HepG2 (cell line): ENCODE measurements around the gene PLPPR2. TPM values are rescaled to one million over a fixed set of nuclear protein-coding genes. Genes with fewer than 3 reads are reported as not detected.

Experiments
- ARID4A ChIP-seq: sonication (generic); formaldehyde crosslinking; IDR thresholded peaks from 2 replicates; pipeline ENCODE4 v1.5.0; 2020; ENCODE audit warnings: mild to moderate bottlenecking, missing genetic modification reagents, borderline replicate concordance
- BCLAF1 ChIP-seq: fragments of 450-650 bp; IDR thresholded peaks from 2 replicates; pipeline ENCODE4 v1.6.1; 2017; ENCODE audit warnings: mild to moderate bottlenecking
- BRF2 ChIP-seq: sonication (generic); formaldehyde crosslinking; IDR thresholded peaks from 2 replicates; pipeline ENCODE4 v1.8.1; 2022; ENCODE audit warnings: mild to moderate bottlenecking, missing genetic modification reagents
- GMEB1 ChIP-seq: sonication (generic); formaldehyde crosslinking; IDR thresholded peaks from 2 replicates; pipeline ENCODE4 v1.5.1; 2020; ENCODE audit warnings: missing genetic modification reagents, mild to moderate bottlenecking, borderline replicate concordance
- HINFP ChIP-seq: sonication (generic); formaldehyde crosslinking; IDR thresholded peaks from 2 replicates; pipeline ENCODE4 v1.4.0; 2020; ENCODE audit warnings: low read depth, mild to moderate bottlenecking, missing genetic modification reagents
- HOXA3 ChIP-seq: sonication (generic); formaldehyde crosslinking; IDR thresholded peaks from 2 replicates; pipeline ENCODE4 v1.5.0; 2020; ENCODE audit warnings: missing genetic modification reagents
- KLF16 ChIP-seq, 2 experiments: sonication (generic) in 1 of 2; formaldehyde crosslinking in 1 of 2; IDR thresholded peaks; 2 replicates each; pipeline versions ENCODE4 v1.6.1 to v1.8.0; 2016 to 2023; ENCODE audit warnings: missing genetic modification reagents in 2 of 2, missing compliant biosample characterization in 1 of 2
- NFYB ChIP-seq: sonication (generic); formaldehyde crosslinking; IDR thresholded peaks from 2 replicates; pipeline ENCODE4 v1.4.0; 2020; ENCODE audit warnings: missing genetic modification reagents
- NRL ChIP-seq: sonication (generic); formaldehyde crosslinking; IDR thresholded peaks from 2 replicates; pipeline ENCODE4 v1.5.0; 2020; ENCODE audit warnings: missing genetic modification reagents, mild to moderate bottlenecking, moderate library complexity, borderline replicate concordance
- ZNF280B ChIP-seq: sonication (generic); formaldehyde crosslinking; IDR thresholded peaks from 2 replicates; pipeline ENCODE4 v1.5.0; 2020; ENCODE audit warnings: missing genetic modification reagents, mild to moderate bottlenecking, borderline replicate concordance
- ZNF619 ChIP-seq: sonication (generic); formaldehyde crosslinking; IDR thresholded peaks from 2 replicates; pipeline ENCODE4 v1.4.0; 2020; ENCODE audit warnings: mild to moderate bottlenecking, missing genetic modification reagents
- polyA plus RNA-seq, 8 experiments: library from polyadenylated mRNA; depleted of rRNA in 3 of 8; stranded (reverse) in 7 of 8; unstranded in 1 of 8; fragments of >200 nt; fragmentation: Illumina TruSeq in 4 of 8; extraction: Trizol in 4 of 8; gene quantifications; 2 replicates each; pipeline versions ENCODE4 v1.2.1 to v1.2.3, GENCODE V29; 2011 to 2016; ENCODE audit warnings: low read depth in 4 of 8, missing spikeins in 1 of 8, mixed read lengths in 1 of 8; ENCODE audit not compliant: insufficient read depth in 1 of 8
- total RNA-seq, 5 experiments: library from RNA; depleted of rRNA; stranded (reverse); fragments of >200 nt; fragmentation: Illumina TruSeq; extraction: Trizol; gene quantifications; 2 replicates each; pipeline ENCODE4 v1.2.3, GENCODE V29; 2016; ENCODE audit warnings: low read depth in 1 of 5

PLPPR2 gene
- total and polyA plus RNA-seq, 2 of the 13 experiments (the other 11 are each of a cell fraction or from before 2014, with no cell fraction given): 1.5 to 2.1 TPM

- TF ChIP-seq BCLAF1: no peak
- no peak for TF ChIP-seq NFYB (CRISPR knock-in tag)
- peak; percentile 77 for TF ChIP-seq ZNF280B (CRISPR knock-in tag)
- TF ChIP-seq ZNF619 (CRISPR knock-in tag): 0 out of 2 replicates have a peak, but pooled peaks have one; percentile 69
- no peak for TF ChIP-seq BRF2 (CRISPR knock-in tag)
- no peak; the same call in 1 of the 2 replicates for TF ChIP-seq NRL
- TF ChIP-seq GMEB1 (CRISPR knock-in tag): no peak; the same call in 1 of the 2 replicates
- peak; percentile 42; the same call in 1 of the 2 replicates for TF ChIP-seq ARID4A (CRISPR knock-in tag)
- no peak; a peak in 1 of 4 replicates for TF ChIP-seq KLF16 (CRISPR knock-in tag; IDR thresholded peaks at IDR 0.05)
- peak; percentile 80 for TF ChIP-seq HINFP (CRISPR knock-in tag)
- TF ChIP-seq HOXA3 (CRISPR knock-in tag): no peak; the same call in 1 of the 2 replicates
Measured at GRCh38 chr19:11375143-11375948, 20.1 kb downstream of the PLPPR2 start (continued).
